ENCODE data around the gene DLG3.
"Not testable (repeated sequence)": the region's sequence is repeated elsewhere in the genome, so short reads cannot be mapped to it uniquely, and the experiment has no call there.

DLG3 gene

GRCh38 chrX:70509078-70509477 lies 64.4 kb downstream of the DLG3 start:
- H3K4me3 ChIP-seq (ENCODE audit: low read depth, low read length) = no peak overlapping the region

GRCh38 chrX:70515270-70515669 lies 70.6 kb downstream of the DLG3 start:
- H3K4me3 ChIP-seq (ENCODE audit: low read depth, low read length) = not testable (repeated sequence)

- not testable (repeated sequence) for H3K4me3 ChIP-seq (ENCODE audit: low read depth, low read length)
Measured at GRCh38 chrX:70515692-70516091, 71.1 kb downstream of the DLG3 start.

- no peak overlapping the region for H3K4me3 ChIP-seq (ENCODE audit: low read depth, low read length)
Measured at GRCh38 chrX:70525733-70526132, 81.1 kb downstream of the DLG3 start.

- no peak overlapping the region for H3K4me3 ChIP-seq (ENCODE audit: low read depth, low read length)
Measured at GRCh38 chrX:70527053-70527452, 82.4 kb downstream of the DLG3 start.

- H3K4me3 ChIP-seq (ENCODE audit: low read depth, low read length) = no peak overlapping the region
Measured at GRCh38 chrX:70527610-70528345, 83.1 kb downstream of the DLG3 start.

- H3K4me3 ChIP-seq (ENCODE audit: low read depth, low read length) = no peak overlapping the region
Measured at GRCh38 chrX:70535198-70535597, 90.6 kb downstream of the DLG3 start.

GRCh38 chrX:70549429-70549828 lies 104.8 kb downstream of the DLG3 start:
- no peak overlapping the region for H3K4me3 ChIP-seq (ENCODE audit: low read depth, low read length)

- no peak overlapping the region for H3K4me3 ChIP-seq (ENCODE audit: low read depth, low read length)
Measured at GRCh38 chrX:70552130-70552704, 107.6 kb downstream of the DLG3 start.

- H3K4me3 ChIP-seq (ENCODE audit: low read depth, low read length) = no peak overlapping the region
Measured at GRCh38 chrX:70553516-70553915, 108.9 kb downstream of the DLG3 start.

GRCh38 chrX:70554081-70554480 lies 109.4 kb downstream of the DLG3 start:
- H3K4me3 ChIP-seq (ENCODE audit: low read depth, low read length) = no peak overlapping the region

- no peak overlapping the region for H3K4me3 ChIP-seq (ENCODE audit: low read depth, low read length)
Measured at GRCh38 chrX:70554523-70554922, 109.9 kb downstream of the DLG3 start.

GRCh38 chrX:70554948-70555347 lies 110.3 kb downstream of the DLG3 start:
- no peak overlapping the region for H3K4me3 ChIP-seq (ENCODE audit: low read depth, low read length)
